Fibroblast of the aortic adventitia (primary cell): ENCODE data around the gene NCMAP. TPM values are rescaled to one million over a fixed set of nuclear protein-coding genes. Genes with fewer than 3 reads are reported as not detected.

Source experiments
- DNase-seq: peaks from one replicate; pipeline ENCODE4 v3.0.0-alpha.2; 2010; ENCODE audit warnings: low read depth
- H3K4me3 ChIP-seq: 2 replicates; pipeline ENCODE4 v1.5.1; 2011; ENCODE audit warnings: low read depth, mild to moderate bottlenecking, control low read depth, low read length, moderate library complexity
- total RNA-seq: library from RNA; depleted of rRNA; stranded (reverse); fragments of >200 nt; gene quantifications from 2 replicates; pipeline ENCODE4 v1.2.3, GENCODE V29; 2012; ENCODE audit warnings: low replicate concordance
- TF ChIP-seq, protein P1 (sequence below): IDR thresholded peaks from 2 replicates; pipeline ENCODE4 v1.5.1; 2011; ENCODE audit warnings: mild to moderate bottlenecking, low read length, control low read depth, inconsistent platforms; ENCODE audit not compliant: insufficient read depth

Gene NCMAP
- total RNA-seq, 1 donor, result not detected

DNA sequence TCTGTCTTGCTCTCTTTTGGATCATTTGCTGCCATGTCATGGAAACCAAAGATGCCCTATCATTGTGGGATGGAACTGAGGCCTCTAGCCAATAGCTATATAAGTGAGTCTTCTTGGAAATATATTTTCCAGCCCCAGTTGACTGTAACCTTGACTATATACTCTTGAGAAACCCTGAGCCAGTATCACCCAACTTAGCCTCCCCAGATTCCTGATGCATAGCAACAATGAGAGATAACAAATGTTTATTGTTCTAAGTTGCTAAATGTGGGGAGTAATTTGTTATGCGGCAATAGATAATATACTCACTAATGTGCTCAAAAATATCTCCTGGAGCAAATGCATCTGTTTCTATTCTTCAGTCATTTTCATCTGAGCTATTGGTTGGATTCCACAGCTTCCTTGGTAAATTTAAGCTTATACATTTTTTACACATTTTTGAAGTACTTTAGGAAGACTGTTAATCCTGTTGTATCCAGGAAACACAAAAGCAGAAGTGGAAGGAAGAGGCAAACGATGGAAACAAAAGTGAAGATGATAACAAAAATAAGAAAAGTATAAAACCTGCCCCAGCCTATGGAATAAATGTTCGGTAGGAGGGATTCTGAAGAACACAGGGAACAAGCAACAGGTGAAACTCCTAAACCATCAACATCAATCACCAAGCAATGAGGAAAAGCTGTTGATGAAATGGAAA, 80.9 kb downstream of the NCMAP start:
- no peak overlapping the region for H3K4me3 ChIP-seq
- TF ChIP-seq, protein P1, sequence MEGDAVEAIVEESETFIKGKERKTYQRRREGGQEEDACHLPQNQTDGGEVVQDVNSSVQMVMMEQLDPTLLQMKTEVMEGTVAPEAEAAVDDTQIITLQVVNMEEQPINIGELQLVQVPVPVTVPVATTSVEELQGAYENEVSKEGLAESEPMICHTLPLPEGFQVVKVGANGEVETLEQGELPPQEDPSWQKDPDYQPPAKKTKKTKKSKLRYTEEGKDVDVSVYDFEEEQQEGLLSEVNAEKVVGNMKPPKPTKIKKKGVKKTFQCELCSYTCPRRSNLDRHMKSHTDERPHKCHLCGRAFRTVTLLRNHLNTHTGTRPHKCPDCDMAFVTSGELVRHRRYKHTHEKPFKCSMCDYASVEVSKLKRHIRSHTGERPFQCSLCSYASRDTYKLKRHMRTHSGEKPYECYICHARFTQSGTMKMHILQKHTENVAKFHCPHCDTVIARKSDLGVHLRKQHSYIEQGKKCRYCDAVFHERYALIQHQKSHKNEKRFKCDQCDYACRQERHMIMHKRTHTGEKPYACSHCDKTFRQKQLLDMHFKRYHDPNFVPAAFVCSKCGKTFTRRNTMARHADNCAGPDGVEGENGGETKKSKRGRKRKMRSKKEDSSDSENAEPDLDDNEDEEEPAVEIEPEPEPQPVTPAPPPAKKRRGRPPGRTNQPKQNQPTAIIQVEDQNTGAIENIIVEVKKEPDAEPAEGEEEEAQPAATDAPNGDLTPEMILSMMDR, result no peak
- peak; percentile 25 for DNase-seq

DNA sequence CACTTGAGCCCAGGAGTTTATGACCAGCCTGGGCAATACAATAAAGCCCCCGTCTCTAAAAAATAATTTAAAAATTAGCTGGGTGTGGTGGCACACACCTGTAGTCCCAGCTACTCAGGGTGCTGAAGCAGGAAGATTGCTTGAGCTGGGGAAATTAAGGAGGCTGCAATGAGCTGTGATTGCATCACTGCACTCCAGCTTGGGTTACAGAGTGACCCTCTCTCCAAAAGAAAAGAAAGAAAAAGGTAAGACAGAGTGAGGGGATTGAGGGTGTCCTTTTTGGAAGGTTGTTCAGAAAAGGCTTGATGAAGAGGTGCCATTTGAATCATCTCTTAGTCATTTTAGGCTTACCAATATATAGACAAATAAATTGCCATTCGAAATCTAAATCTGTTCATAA, 83.2 kb downstream of the NCMAP start:
- H3K4me3 ChIP-seq, result no peak overlapping the region
- TF ChIP-seq, protein P1, result no peak

DNA sequence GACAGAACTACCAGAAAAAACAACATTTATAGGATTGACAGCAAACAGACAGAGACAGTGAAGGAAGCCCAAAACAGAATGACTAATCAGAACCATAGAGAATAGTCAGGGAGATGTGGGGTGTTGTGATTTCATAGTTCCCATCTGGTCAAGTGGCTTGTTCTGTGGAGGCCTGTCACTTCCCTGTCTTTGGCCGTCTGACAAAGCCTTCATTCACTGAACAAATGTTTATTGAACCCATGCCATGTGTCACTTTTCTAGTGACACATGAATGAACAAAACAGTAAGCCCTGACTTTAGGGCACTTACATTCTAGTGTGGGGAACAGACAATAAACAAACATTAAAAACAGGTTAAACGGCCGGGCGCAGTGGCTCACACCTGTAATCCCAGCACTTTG, 84.0 kb downstream of the NCMAP start:
- DNase-seq, result no peak
- TF ChIP-seq, protein P1, result no peak
- H3K4me3 ChIP-seq, result no peak overlapping the region

More for the DNA sequence above, 83.2 kb downstream of the NCMAP start:
- no peak for DNase-seq

DNA sequence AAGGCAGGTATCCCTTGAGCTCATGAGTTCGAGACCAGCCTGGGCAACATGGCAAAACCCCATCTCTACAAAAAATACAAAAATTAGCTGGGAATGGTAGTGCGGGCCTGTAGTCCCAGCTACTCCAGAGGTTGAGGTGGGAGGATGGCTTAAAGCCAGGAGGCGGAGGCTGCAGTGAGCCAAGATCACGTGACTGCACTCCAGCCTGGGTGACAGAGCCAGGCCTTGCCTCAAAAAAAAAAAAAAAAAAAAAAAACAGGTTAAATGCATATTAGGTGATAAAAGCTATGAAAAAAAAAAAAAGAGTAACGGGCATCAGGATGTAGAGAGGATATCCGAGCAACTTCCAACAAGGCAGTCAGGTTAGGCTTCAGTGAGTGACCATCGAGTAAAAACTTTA, 84.4 kb downstream of the NCMAP start:
- no peak overlapping the region for H3K4me3 ChIP-seq
- TF ChIP-seq, protein P1, result no peak
- DNase-seq, result no peak

DNA sequence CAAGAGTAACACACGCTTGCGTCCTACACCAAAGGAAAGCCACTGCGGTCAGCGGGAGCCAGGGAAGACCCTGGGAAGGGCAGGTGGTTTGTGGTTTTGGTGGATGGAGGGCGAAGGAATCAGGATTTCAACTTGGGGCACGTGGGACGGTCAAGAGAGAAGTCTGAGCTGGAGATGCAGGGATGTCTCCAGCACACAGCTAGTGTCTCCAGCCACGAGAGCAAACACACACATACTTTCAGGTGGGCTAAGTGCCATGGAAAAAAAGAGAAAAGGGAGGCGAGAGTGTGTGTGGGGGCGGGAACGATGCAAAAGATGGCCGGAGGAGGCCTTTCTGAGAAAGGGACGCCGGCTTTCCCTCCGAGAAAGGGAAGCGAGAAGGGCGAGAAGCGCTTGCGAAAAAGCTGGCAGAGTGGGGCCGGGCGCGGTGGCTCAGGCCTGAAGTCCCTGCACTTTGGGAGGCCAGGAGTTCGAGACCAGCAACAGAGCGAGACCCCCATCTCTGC, 85.8 kb downstream of the NCMAP start:
- DNase-seq, result peak; percentile 36

DNA sequence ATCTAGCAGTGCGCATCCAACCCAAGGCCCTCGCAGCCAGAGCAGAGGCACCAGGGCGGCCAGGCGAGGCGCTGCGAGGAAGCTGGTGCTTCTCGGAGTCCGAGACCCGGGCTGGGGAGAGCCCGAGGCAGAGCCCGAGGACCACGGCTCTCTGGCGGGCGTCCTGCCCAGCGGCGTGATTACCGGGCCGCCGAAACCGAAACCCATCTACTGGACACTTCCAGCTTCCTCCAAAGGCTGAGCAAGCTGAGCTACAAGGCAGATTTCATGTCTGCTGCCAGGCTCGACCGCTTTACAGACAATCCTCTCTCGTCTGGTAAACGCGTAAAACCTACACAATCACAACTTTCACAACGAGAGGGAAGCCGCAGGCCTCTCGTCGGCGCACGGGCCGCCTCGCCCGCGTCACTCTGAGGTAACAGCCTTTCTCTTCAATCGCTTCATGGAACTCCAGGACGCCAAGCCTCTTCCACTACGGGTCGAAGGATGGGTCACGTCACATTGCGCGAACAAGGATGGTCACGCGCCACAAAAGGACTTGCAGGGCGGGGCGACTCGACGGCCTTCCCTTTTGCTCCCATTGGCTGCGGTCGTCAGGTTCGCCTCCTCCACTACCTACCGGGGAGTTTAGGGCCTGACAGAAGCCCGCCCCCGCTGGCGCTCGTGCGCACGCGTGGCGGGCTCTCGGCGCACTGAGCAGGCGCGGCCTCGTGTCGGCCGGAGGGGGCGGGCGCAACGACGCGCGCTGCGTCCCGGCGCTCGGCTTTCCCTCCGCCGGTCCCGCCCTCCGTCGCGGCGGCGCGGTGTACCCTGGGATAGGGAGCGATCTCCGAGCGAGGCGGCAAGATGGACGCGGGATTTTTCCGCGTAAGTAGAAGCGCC, 86.8 kb downstream of the NCMAP start, which contains the start of gene SRRM1:
TSS of gene SRRM1 (plus strand) at position 822 of the 882 bp plus-strand sequence. CDS start at position 847, 25 bp downstream.
- H3K4me3 ChIP-seq, result peak within 1 kb of the TSS; percentile 97
- DNase-seq, result peak; percentile 100
- TF ChIP-seq, protein P1, result no peak

More for the DNA sequence above, 85.8 kb downstream of the NCMAP start:
- H3K4me3 ChIP-seq, result peak overlapping the region; percentile 63
- TF ChIP-seq, protein P1, result no peak
